Measurements from ENCODE around the gene PHEX.

PHEX gene

GRCh38 chrX:22032084-22032483, at the start of gene PHEX:
Gene PHEX (plus strand): TSS chrX:22032325. CDS start chrX:22033006, 681 bp downstream.
- DNase-seq (ENCODE audit: low read depth), result no peak
- no peak within 1 kb of the TSS for H3K4me3 ChIP-seq (ENCODE audit: low read depth, low read length)
- no peak for TF ChIP-seq CTCF (IDR thresholded peaks at IDR 0.05; ENCODE audit: control insufficient read depth, extremely low read depth, insufficient read depth)

GRCh38 chrX:21985332-21985777, 46.8 kb upstream of the PHEX start:
- no peak overlapping the region for H3K4me3 ChIP-seq (ENCODE audit: low read depth, low read length)
- DNase-seq (ENCODE audit: low read depth), result peak; percentile 46
- peak; percentile 84 for TF ChIP-seq CTCF (IDR thresholded peaks at IDR 0.05; ENCODE audit: control insufficient read depth, extremely low read depth, insufficient read depth)

- TF ChIP-seq CTCF (IDR thresholded peaks at IDR 0.05; ENCODE audit: control insufficient read depth, extremely low read depth, insufficient read depth), result no peak
- no peak for DNase-seq (ENCODE audit: low read depth)
These were observed 45.5 kb upstream of the PHEX start for GRCh38 chrX:21986596-21986995.

GRCh38 chrX:21989384-21989783, 42.7 kb upstream of the PHEX start:
- TF ChIP-seq CTCF (IDR thresholded peaks at IDR 0.05; ENCODE audit: control insufficient read depth, extremely low read depth, insufficient read depth), result no peak
- no peak overlapping the region for H3K4me3 ChIP-seq (ENCODE audit: low read depth, low read length)
- DNase-seq (ENCODE audit: low read depth), result no peak

More at GRCh38 chrX:21986596-21986995, 45.5 kb upstream of the PHEX start:
- H3K4me3 ChIP-seq (ENCODE audit: low read depth, low read length), result no peak overlapping the region

GRCh38 chrX:21990832-21991231, 41.3 kb upstream of the PHEX start:
- DNase-seq (ENCODE audit: low read depth), result no peak
- H3K4me3 ChIP-seq (ENCODE audit: low read depth, low read length), result no peak overlapping the region
- TF ChIP-seq CTCF (IDR thresholded peaks at IDR 0.05; ENCODE audit: control insufficient read depth, extremely low read depth, insufficient read depth), result no peak

- DNase-seq (ENCODE audit: low read depth), result no peak
- TF ChIP-seq CTCF (IDR thresholded peaks at IDR 0.05; ENCODE audit: control insufficient read depth, extremely low read depth, insufficient read depth), result no peak
These were observed 40.6 kb upstream of the PHEX start for GRCh38 chrX:21991504-21991903.

GRCh38 chrX:21993265-21993664, 38.9 kb upstream of the PHEX start:
- no peak for DNase-seq (ENCODE audit: low read depth)
- TF ChIP-seq CTCF (IDR thresholded peaks at IDR 0.05; ENCODE audit: control insufficient read depth, extremely low read depth, insufficient read depth), result no peak

More at GRCh38 chrX:21991504-21991903, 40.6 kb upstream of the PHEX start:
- H3K4me3 ChIP-seq (ENCODE audit: low read depth, low read length), result no peak overlapping the region

More at GRCh38 chrX:21993265-21993664, 38.9 kb upstream of the PHEX start:
- H3K4me3 ChIP-seq (ENCODE audit: low read depth, low read length), result no peak overlapping the region

Data from LNCaP clone FGC (cell line).